Nephron (organoid): Measurements from ENCODE around the gene KY.

ENCODE experiments used
- H3K27ac Mint-ChIP-seq, 3 experiments: 2 replicates each; pipeline ENCODE4 v1.8.0; 2020; ENCODE audit warnings: mixed read lengths in 3 of 3, mild to moderate bottlenecking in 2 of 3, moderate library complexity in 1 of 3
- H3K27me3 Mint-ChIP-seq: 2 replicates; pipeline ENCODE4 v1.8.0; 2021; ENCODE audit warnings: low read depth, mild to moderate bottlenecking, moderate library complexity, mixed read lengths
- H3K36me3 Mint-ChIP-seq: 2 replicates; pipeline ENCODE4 v1.8.0; 2020; ENCODE audit warnings: low read depth, mixed read lengths
- H3K4me1 Mint-ChIP-seq: 2 replicates; pipeline ENCODE4 v1.8.0; 2020; ENCODE audit warnings: mixed read lengths
- H3K4me3 Mint-ChIP-seq, 3 experiments: 2 replicates each; pipeline ENCODE4 v1.8.0; 2020; ENCODE audit warnings: mild to moderate bottlenecking in 3 of 3, mixed read lengths in 3 of 3, moderate library complexity in 2 of 3
- H3K9me3 Mint-ChIP-seq: 2 replicates; pipeline ENCODE4 v1.8.0; 2020; ENCODE audit warnings: mixed read lengths
- CTCF ChIP-seq, 3 experiments: fragments of 200-600 bp; sonication (generic); IDR thresholded peaks; one replicate each; pipeline ENCODE4 v1.5.0; 2021; ENCODE audit warnings: antibody characterized with exemption in 3 of 3; ENCODE audit not compliant: unreplicated experiment in 3 of 3

The KY gene

GRCh38 chr3:134694946-134695543 is 44.2 kb upstream of the KY start:
- Mint-ChIP-seq H3K4me1 (peaks cover 42% of the 10 kb centered on the region), H3K27me3 (peaks cover 10% of the 10 kb centered on the region), H3K27ac (no peak overlapping the region), H3K9me3 (peaks cover 3% of the 10 kb centered on the region), H3K4me3 (no peak overlapping the region), H3K36me3 (no peaks in the 10 kb centered on the region)
- TF ChIP-seq CTCF (IDR thresholded peaks at IDR 0.05; ENCODE audit: unreplicated experiment in 3 of 3), result no peak

GRCh38 chr3:134694466-134694865 is 43.6 kb upstream of the KY start:
- Mint-ChIP-seq H3K4me1 (peaks cover 38% of the 10 kb centered on the region), H3K36me3 (no peaks in the 10 kb centered on the region), H3K27ac (no peak overlapping the region), H3K9me3 (peaks cover 3% of the 10 kb centered on the region), H3K27me3 (peaks cover 10% of the 10 kb centered on the region), H3K4me3 (no peak overlapping the region)
- TF ChIP-seq CTCF (IDR thresholded peaks at IDR 0.05; ENCODE audit: unreplicated experiment in 3 of 3), result no peak

DNA sequence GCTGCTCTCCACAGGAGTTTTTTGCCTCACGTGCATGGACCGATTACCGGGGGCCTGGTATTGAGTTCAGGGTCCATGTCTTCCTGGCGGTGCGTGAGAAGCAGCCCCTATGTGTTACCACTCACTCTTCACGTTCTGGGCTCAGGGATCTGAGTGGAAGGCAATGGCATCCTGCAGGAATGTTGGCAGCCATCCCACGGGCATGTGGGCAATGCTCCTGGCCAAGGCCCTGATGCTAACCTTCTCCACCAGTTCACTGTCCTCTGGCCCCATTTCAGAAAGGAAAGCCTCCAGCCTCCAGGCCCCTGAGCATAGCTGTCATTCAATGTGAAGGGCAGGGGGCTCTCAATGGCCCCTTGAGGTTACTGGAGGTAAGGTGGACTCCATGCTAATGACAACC is 43.0 kb upstream of the KY start:
- peaks cover 3% of the 10 kb centered on the region for H3K9me3 Mint-ChIP-seq
- H3K27me3 Mint-ChIP-seq, result peaks cover 10% of the 10 kb centered on the region
- no peak for TF ChIP-seq CTCF (IDR thresholded peaks at IDR 0.05; ENCODE audit: unreplicated experiment in 3 of 3)
- no peak overlapping the region for H3K4me3 Mint-ChIP-seq
- H3K4me1 Mint-ChIP-seq, result peaks cover 35% of the 10 kb centered on the region
- no peaks in the 10 kb centered on the region for H3K36me3 Mint-ChIP-seq
- no peak overlapping the region for H3K27ac Mint-ChIP-seq

GRCh38 chr3:134693226-134693625 is 42.4 kb upstream of the KY start:
- no peaks in the 10 kb centered on the region for H3K36me3 Mint-ChIP-seq
- peaks cover 29% of the 10 kb centered on the region for H3K4me1 Mint-ChIP-seq
- H3K9me3 Mint-ChIP-seq, result peaks cover 3% of the 10 kb centered on the region
- H3K27ac Mint-ChIP-seq, result no peak overlapping the region
- H3K27me3 Mint-ChIP-seq, result peaks cover 10% of the 10 kb centered on the region
- H3K4me3 Mint-ChIP-seq, result no peak overlapping the region
- no peak for TF ChIP-seq CTCF (IDR thresholded peaks at IDR 0.05; ENCODE audit: unreplicated experiment in 3 of 3)

GRCh38 chr3:134690226-134690625 is 39.4 kb upstream of the KY start:
- Mint-ChIP-seq H3K4me3 (no peak overlapping the region), H3K4me1 (peaks cover 33% of the 10 kb centered on the region), H3K27ac (no peak overlapping the region), H3K36me3 (no peaks in the 10 kb centered on the region), H3K9me3 (peaks cover 3% of the 10 kb centered on the region), H3K27me3 (peaks cover 15% of the 10 kb centered on the region)
- no peak for TF ChIP-seq CTCF (IDR thresholded peaks at IDR 0.05; ENCODE audit: unreplicated experiment in 3 of 3)

DNA sequence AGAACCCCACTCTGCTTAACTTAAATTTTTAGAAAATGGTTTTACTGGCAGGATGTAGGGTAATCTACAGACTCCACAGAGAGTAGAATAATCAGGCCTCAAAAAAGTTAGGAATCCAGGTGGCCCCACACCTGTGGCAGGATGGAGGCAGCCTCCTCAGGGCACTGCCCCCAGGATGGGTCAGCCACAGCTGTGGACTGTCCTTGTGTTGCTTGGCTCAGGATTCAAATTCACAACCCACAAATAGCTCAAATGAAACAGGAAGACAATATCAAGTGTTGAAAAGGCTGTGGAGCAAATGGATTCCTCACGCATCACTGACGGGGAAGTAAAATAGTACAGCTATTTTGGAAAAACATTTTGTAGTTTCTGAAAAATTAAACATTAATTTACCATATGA is 36.8 kb upstream of the KY start:
- H3K4me3 Mint-ChIP-seq, result no peak overlapping the region
- peaks cover 26% of the 10 kb centered on the region for H3K4me1 Mint-ChIP-seq
- peaks cover under 1% of the 10 kb centered on the region for H3K9me3 Mint-ChIP-seq
- peaks cover 6% of the 10 kb centered on the region for H3K27me3 Mint-ChIP-seq
- H3K27ac Mint-ChIP-seq, result no peak overlapping the region
- H3K36me3 Mint-ChIP-seq, result no peaks in the 10 kb centered on the region
- TF ChIP-seq CTCF (IDR thresholded peaks at IDR 0.05; ENCODE audit: unreplicated experiment in 3 of 3), result no peak
